Daoy (cell line): ENCODE results near the gene CNR2. TPM values are rescaled to one million over a fixed set of nuclear protein-coding genes. Genes with fewer than 3 reads are reported as not detected.
"Not testable (repeated sequence)": the region's sequence is repeated elsewhere in the genome, so short reads cannot be mapped to it uniquely, and the experiment has no call there.

ENCODE experiments used
- DNase-seq: peaks from one replicate; pipeline ENCODE4 v3.0.0-alpha.2; 2015; ENCODE audit warnings: low read depth
- total RNA-seq: library from RNA; depleted of rRNA; stranded (reverse); fragments of >200 nt; shearing (Covaris generic); gene quantifications from 2 replicates; pipeline ENCODE4 v1.2.3, GENCODE V29; 2014; rRNA removed

The CNR2 gene
- not detected in 2 replicates for total RNA-seq

GRCh38 chr1:23913212-23913880 is at the start of gene CNR2:
TSS of gene CNR2 (minus strand) at chr1:23913362. CDS start at chr1:23875617, 37,745 bp downstream.
- no peak for DNase-seq

DNA sequence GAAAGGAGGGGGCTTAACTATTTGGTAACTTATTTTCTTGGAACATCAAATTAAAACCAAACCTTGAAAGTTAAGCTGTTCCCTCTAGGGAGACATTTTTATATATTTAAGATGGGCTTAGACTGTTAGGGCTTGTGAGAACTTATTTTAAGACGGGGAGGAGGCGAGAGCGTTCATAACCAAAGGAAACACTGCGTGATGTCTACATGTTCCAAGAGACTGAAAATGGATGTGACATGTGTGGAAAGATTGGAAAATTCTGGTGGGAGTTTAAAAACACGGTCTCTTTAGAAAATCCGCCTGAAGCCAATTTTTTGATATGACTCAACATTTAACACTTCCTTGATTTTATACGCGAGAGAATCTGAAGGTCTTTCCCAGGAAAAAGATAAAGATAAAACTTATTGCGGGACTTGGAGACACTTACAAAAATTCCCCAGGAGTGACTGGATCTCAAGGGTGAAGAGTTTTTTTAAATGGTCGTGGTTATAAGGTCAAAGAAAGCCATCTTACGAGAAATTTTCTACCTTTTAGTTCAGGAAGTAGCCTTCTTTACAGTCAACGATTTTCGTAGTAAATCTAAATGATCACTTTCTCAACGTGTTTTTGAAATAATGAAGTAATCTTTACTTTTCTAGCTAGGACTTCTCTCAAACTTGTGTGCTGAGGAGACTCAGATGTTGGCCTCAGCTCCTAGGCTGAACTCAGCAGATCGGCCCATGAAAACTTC is 47.3 kb upstream of the CNR2 start:
- no peak for DNase-seq

- peak; percentile 99 for DNase-seq
Measured at GRCh38 chr1:23959461-23960290, 46.5 kb upstream of the CNR2 start, which contains the start of gene PNRC2. TSS of gene PNRC2 (plus strand) at chr1:23959828. CDS start at chr1:23961458, 1,630 bp downstream.

- peak; percentile 98 for DNase-seq
Measured at GRCh38 chr1:23958810-23959460, 45.8 kb upstream of the CNR2 start.

- not testable (repeated sequence) for DNase-seq
Measured at GRCh38 chr1:23958040-23958809, 45.1 kb upstream of the CNR2 start.

- no peak for DNase-seq
Measured at GRCh38 chr1:23957096-23957495, 43.9 kb upstream of the CNR2 start.

- DNase-seq: no peak
Measured at GRCh38 chr1:23953020-23953419, 39.9 kb upstream of the CNR2 start.

DNA sequence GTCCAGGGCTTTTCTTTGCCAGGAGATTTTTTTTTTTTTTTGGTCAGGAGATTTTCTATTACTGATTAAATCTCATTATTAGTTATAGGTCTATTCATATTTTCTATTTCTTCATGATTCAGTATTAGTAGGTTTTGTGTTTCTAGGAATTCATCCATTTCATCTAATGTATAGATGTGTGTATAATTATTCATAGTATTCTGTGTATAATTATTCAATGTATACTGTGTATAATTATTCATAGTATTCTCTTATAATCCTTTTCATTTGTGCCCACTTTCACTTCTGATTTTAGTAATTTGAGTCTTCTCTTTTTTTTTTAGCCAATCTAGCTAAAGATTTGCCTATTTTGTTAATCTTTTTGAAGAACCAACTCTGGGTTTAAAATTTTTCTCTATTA is 34.2 kb upstream of the CNR2 start:
- DNase-seq: no peak

DNA sequence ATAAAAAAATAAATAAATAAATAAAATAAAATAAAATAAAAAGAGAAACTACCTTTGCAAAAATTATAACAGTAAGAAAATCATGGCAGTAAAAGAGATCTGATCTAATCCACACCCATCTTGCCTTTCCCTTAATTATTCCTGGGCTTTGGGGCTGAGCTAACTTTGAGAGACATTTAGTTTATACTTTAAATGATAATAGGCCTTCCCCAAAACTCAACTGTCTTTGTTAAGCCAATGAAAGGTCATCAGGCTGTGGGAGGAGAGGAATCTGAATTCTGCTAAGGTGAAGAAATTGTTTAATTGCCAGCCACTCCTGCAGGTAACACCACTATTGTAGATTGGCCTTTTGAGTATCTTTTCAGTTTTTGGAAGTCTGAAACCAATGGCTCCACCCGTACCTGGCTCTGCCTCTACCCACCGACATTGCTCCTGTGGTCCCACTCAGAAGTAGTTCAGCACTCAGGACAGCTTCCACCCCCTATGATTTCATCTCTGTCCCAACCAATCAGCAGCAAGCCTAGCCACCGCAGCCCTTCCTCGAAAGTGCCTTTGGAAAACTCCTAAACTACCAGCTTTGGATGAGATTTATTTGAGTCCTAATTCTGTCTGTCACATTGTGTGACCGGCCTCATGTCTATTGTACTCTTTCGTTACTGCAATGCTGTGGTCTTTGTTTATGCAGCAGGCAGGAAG is 23.5 kb upstream of the CNR2 start:
- no peak for DNase-seq

- DNase-seq: no peak
Measured at GRCh38 chr1:23931491-23931880, 18.3 kb upstream of the CNR2 start.

- no peak for DNase-seq
Measured at GRCh38 chr1:23930861-23931490, 17.8 kb upstream of the CNR2 start.

GRCh38 chr1:23930270-23930669 is 17.1 kb upstream of the CNR2 start:
- no peak for DNase-seq

DNA sequence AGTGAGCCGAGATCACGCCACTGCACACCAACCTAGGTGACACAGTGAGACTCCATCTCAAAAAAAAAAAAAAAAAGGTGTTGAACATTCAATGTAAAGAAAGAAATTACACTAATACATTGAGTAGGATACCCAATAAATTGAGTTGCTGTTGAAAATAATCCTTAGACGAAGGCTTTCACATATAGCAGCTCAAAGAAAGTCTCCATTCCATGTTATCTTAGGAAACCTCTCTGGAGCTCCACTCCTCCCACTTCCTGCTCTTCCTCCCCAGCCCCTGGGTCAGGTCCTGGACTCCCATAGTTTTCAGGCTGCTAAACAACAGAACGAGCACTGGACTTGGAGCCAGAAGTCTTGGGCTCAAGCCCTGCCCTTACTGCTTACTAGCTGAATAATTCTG is 15.6 kb upstream of the CNR2 start:
- DNase-seq: no peak

DNA sequence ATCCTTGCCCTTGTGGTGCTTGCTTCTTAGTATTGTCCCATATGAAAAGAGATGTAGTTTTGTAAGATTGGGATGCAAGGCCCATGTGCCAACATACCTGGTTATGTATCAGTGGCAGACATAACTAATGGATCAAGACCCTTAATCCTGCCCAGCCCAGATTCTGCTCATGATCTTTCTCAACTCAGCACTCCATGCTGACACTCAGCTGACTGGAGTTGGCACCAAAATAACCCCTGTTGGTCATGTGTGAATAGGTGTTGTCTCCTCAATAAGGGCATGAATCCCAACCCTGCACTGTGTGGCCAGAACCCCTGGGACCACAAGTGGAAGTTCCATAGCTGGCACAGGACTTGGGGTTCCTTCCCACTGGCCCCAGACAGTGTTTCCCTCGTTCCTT is 13.9 kb upstream of the CNR2 start:
- no peak for DNase-seq

GRCh38 chr1:23925279-23925678 is 12.1 kb upstream of the CNR2 start:
- DNase-seq: no peak

- no peak for DNase-seq
Measured at GRCh38 chr1:23924601-23925000, 11.4 kb upstream of the CNR2 start.

DNA sequence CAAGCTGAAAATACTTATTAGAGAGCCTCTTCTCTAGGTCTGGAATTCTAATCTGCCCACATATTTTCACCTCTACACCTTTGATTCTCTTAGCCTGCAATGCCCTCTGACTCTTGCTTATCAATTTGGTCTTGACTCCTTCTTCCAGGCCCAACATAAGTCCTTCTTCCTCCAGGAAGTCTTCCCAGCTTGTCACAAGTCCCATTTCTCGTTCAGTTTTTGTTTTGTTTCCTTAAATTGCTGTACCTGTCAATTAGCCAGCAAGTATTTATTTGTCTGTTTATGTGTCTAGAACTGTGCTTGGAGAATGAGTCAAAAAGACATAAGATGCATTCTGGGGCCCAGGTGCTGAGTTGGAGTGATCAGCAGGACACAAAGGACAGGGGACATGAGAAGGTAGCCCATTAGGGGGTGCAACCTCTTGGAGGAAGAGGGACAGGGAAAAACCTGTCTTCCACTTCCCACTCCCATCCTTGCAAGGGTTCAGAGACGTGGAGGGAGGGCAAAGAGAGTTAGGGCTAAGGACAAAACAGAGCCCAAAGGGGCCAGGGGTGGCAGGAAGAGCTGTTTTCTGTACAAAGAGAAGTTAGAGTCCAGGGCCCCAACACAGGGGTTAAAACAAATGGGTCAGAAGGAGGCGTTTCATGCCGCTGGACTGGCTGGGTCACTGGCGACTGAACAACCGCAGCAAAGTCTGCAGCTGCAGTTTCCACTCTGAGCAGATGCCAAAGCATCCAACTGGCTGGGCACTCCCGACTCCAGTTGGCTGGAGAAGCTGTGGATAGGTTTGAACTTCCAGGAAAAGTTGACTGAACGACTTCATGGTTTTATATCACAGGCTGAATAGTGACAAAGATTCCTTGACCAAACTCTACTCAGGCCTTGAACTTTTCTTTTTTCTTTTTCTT is 10.7 kb upstream of the CNR2 start:
- DNase-seq: no peak

DNA sequence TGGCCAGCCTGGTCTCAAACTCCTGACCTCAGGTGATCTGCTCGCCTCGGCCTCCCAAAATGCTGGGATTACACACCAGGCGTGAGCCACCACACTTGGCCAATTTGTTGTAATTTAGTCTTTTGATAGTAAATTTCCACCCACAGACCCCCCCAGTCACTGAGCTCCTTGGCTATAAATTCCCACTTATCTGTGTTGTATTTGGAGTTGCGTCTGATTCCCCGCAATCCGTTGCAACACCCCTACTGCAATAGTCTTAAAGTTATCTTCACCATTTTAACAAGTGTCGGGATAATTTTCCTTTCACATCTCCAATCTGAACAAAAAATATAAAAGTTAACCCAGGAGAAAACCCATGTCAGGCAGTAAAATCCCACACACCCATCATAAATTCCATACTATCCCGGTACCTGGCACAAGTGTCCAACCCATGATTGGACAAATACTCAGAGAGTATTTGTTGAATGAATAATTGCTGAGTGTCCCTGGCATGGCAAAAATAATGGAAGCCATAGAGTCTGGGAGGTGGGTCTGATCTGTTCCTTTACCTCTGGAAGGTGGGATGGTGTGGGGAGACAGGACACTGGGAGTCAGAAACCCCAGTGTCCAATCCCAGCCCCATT is 9.3 kb upstream of the CNR2 start:
- no peak for DNase-seq
